HG02623 (cell line): Measurements from ENCODE around the gene GNB3.

Source experiments
- ATAC-seq: cut with Tn5 transposase; IDR thresholded peaks from one replicate; pipeline ENCODE4 v1.9.1; 2021; ENCODE audit warnings: moderate library complexity; ENCODE audit not compliant: unreplicated experiment

The GNB3 gene

DNA sequence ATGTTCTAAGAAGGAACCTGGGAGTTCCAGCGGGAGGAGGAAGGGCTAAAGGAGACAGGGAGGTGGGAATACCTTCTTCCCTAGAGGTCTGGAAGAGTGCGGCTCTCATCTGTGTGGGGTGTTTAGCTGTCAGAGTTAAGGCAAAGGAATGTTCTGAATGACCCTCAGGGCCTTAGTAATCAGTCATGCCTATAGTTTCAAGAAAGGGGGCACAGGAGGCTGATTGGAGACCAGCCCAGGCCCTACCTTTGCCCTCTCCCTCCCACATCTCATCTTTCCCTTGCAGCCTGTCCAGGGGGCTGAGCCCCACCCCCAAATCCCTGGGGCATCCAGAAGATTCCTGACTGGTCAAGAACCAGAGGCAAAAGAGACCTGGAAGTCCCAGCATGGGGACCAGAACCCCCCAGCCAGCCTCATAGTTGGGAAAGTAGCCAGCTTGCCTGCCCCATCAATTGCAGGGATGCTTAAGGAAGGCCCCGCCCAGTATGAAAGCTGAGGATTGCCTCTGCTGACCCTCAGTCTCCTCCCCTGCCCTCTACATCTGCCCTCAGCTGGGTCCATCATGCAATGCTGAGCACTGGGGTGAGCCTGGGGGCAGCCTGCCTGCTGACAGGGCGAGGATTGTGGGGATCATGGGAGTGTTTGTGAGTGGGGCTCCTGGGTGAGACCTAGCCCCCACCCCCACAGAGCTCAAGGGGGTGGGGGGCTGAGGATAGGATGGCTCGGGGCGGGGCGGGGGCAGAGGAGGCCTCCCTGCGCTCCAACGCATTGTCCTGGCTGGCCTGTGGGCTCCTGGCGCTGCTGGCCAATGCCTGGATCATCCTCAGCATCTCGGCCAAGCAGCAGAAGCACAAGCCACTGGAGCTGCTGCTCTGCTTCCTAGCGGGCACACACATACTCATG lies 17.3 kb upstream of the GNB3 start:
- no peak for ATAC-seq

GRCh38 chr12:6824085-6824775 lies 16.5 kb upstream of the GNB3 start:
- ATAC-seq, result no peak

DNA sequence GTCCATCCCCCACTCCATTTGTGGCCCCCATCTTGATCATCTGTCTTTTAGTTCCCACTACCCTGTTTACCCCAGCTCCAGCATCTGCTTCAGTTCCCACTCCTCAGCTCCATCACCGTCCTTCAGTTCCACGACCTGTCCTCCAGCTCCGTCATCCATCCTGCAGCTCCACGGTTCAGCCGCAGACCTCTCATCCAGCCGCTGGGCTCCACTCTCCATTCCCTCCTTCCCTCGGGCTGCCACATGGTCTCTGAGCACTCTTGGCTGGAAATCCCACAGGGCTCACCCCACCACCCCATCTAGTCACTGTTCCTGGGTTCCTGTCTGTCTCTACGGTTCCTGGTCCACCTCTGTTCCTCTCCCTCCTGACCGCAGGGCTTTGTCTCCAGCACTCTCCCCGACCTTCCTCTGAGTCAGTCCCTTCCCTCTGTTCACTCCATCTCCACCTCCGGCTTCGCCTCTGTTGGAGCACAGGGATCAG lies 15.8 kb upstream of the GNB3 start:
- no peak for ATAC-seq

DNA sequence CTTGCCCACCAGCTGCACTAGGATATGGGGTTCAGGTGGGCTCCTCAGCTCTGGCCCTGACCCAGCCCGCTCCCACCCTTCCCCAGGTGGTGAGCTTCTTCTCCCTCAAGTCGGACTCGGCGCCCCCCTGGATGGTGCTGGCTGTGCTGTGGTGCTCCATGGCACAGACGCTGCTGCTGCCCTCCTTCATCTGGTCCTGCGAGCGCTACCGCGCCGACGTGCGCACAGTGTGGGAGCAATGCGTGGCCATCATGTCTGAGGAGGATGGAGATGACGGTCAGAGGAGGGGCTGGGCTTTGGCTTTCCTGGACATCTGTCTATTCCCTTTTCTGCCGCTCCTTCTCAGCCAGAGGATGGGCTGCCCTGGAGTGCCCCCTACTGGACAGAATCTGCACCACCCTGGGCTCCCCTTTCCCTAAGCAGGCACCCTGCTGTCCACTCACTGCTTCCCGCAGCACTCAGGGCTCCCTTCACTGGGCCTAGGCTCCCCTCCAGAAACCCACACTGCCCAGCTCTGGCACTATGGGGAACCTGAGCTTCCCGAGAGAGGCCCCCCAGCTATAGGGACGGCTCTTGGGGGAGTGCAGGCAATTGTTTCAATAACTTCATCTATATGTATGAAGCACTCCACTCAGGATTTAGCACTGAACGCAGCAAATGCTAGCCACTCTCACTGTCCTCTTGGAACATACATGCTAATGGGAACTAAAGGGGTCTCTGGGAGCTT lies 15.2 kb upstream of the GNB3 start:
- ATAC-seq, result no peak

DNA sequence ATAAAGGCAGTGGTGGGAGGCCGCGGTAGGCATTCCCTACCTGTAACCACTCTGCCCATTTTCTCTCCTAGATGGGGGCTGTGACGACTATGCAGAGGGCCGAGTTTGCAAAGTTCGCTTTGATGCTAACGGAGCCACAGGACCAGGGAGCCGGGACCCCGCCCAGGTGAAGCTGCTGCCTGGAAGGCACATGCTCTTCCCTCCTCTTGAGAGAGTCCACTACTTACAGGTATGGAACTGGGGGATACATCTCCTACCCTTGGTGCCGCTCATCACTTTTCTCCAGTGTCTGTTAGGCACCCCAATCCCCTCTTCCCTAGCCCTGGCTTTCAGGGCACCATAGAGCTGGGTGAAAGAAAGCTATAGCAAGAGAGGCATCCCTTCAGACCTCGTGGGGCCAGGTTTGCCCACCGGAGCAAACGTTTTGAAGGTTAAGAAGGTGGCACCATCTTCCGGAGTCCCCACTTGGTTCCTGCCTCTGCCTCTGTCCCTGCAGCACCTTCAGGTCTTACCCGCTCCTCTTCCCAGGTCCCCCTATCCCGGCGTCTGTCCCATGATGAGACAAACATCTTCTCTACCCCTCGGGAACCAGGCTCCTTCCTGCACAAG lies 14.5 kb upstream of the GNB3 start:
- ATAC-seq, result no peak

GRCh38 chr12:6826734-6827436 lies 13.8 kb upstream of the GNB3 start:
- ATAC-seq, result no peak

DNA sequence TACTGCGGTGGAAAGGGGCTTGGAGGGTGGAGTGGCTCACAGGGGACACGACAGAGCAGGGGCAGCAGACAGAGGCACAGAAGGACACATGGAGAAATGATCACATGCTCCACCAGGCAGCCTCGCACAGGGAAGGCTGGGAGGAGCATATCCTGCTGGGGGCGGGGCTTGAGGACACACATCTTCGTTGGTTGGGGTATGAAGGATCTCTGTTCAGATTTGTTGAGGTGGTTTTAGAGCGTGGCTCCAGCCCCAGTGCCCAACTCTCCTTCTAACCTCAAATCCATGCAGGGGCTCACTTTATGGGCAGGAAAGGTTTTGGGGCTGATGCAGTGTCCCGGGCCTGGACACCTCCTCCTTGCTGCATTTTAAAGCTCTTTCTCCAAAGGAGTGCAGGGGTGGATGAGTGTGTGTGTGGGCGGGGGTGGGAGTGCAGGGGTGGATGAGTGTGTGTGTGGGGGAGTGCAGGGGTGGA lies 13.3 kb upstream of the GNB3 start:
- ATAC-seq, result no peak

GRCh38 chr12:6827982-6828780 lies 12.5 kb upstream of the GNB3 start, which contains the start of gene P3H3:
Gene P3H3 (plus strand): TSS chr12:6828407. CDS start chr12:6828441, 34 bp downstream.
- no peak for ATAC-seq

DNA sequence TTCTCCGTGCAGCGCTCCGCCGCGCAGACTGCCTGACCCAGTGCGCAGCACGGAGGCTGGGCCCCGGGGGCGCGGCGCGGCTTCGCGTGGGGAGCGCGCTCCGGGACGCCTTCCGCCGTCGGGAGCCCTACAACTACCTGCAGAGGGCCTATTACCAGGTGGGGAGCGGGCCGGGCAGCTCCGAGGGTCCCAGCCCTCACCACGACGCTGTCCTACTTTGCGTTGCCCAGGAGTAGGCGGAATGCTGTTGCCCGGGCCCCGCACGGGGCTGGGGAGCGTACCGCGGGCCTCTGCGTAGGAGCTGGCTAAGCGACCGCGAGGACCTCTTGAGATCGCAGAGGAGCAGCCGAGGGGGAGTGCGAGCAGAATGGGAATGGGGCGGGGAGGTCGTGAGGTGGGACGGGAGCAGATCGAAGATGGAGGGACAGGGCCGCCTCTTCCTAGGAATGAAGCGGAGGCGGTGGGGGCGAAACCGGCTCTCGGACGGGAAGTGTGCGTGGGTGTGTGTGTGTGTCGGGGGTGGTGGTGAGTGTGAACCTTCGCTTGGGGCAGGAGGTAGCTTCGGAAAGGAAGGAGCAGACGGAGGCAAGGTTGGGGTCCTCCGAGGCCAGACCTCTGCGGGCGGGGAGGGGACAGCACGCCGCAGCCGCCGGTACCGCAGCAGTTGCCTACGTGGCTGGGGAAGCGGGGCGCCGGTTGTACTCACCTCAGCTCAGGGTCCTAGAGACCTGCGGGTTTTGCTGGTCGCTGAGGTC lies 11.8 kb upstream of the GNB3 start:
- ATAC-seq, result no peak

DNA sequence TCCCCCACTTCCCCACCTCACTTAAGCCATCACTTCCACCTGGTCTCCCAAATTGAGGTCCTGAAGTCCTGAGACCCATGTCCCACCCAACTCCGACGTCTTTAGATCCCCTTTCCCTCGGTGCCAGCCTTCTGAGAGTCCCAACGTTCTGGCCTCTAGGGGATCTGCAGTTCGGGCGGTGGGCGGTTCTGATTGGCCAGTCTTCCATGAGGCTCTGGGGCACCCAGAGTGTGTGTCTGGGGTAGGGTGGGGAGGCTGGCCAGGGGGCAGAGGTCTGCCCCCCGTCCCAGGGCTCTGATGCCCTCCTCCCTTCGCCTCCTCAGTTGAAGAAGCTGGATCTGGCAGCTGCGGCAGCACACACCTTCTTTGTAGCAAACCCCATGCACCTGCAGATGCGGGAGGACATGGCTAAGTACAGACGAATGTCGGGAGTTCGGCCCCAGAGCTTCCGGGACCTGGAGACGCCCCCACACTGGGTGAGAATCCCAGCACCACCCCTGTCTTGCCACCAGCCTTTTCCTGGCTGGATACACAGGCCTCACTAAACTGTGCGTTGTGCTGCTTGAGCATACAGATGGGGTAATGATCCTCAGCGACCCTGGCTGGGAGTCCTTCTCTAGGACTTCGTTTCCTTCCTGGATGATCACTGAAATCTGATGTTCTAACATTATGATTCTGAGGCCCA lies 11.0 kb upstream of the GNB3 start:
- no peak for ATAC-seq

DNA sequence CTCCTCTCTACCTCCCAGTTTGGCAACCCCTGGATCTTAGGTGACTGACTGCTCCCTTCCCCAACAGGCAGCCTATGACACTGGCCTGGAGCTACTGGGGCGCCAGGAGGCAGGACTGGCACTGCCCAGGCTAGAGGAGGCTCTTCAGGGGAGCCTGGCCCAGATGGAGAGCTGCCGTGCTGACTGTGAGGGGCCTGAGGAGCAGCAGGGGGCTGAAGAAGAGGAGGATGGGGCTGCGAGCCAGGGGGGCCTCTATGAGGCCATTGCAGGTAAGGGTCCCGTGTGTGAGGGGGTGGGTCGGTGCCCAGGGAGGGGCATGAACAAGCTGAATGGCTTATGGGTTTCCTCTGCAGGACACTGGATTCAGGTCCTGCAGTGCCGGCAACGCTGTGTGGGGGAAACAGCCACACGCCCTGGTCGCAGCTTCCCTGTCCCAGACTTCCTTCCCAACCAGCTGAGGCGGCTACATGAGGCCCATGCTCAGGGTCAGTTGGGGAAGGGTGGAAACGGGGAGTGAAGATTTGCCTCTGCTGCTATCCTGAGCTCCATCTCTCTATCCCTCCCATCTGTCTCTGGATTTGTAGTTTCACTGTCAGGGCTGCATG lies 10.3 kb upstream of the GNB3 start:
- no peak for ATAC-seq

- no peak for ATAC-seq
Measured at GRCh38 chr12:6830999-6831398, 9.7 kb upstream of the GNB3 start.

- no peak for ATAC-seq
Measured at GRCh38 chr12:6831450-6831995, 9.2 kb upstream of the GNB3 start.

GRCh38 chr12:6832125-6832524 lies 8.6 kb upstream of the GNB3 start:
- no peak for ATAC-seq

DNA sequence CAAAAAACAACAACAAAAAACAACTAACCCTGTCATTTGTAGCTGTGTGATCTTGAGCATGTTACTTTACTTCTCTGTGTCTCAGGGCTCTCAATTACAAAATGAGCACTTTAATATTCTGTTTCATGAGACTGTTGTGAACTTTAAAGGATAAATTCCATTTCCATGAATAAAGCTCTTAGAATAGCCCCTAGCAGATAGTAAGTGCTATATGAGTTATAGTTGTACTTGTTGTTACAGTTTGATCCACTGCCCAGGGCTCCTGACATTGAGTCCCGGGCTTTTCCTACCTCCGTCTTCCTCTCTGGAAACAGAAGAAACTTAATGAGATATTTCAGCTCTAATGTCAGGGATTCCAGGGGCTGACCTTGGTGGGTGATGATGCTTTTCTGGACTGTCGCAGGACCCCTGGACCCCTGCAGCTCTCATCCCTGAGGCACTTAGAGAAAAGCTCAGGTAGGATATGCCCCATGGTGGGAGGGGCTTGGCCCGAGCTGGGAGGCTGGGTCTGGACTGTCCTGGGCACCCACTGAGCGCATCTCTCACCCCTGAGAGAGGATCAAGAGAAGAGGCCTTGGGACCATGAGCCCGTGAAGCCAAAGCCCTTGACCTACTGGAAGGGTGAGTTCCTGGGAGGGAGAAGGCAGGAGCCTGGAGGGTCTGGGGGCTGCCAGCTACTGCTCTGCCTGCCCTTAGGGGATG lies 7.4 kb upstream of the GNB3 start:
- no peak for ATAC-seq

- ATAC-seq, result no peak
Measured at GRCh38 chr12:6834254-6834653, 6.5 kb upstream of the GNB3 start.

GRCh38 chr12:6834873-6835272 lies 5.9 kb upstream of the GNB3 start:
- ATAC-seq, result no peak
